ENCODE measurements around the gene COL13A1.

- TF ChIP-seq CTCF (conservative IDR thresholded peaks at IDR 0.05 in 1 of 2, IDR thresholded peaks at IDR 0.05 in 1 of 2; ENCODE audit: low read depth in 1 of 2, low read length in 2 of 2) (no peak), EZH2 (IDR thresholded peaks at IDR 0.05; ENCODE audit: low read length, missing control alignments) (no peak)
These were observed 137.4 kb downstream of the COL13A1 start for GRCh38 chr10:69939061-69939460.
